HFF-Myc (cell line): ENCODE data around the gene SMYD4.

Source experiments
- DNase-seq: peaks from one replicate; pipeline ENCODE4 v3.0.0-alpha.2; 2011; ENCODE audit warnings: low read depth; ENCODE audit errors: extremely low read depth
- H3K4me3 ChIP-seq: replicated peaks from 2 replicates; pipeline ENCODE4 v1.5.1; 2011; ENCODE audit warnings: low read depth, mild to moderate bottlenecking, control low read depth, low read length
- CTCF ChIP-seq: IDR thresholded peaks from 2 replicates; pipeline ENCODE4 v1.5.1; 2012; ENCODE audit warnings: mild to moderate bottlenecking, low read depth, low read length, control low read depth; ENCODE audit errors: missing control alignments

The SMYD4 gene

DNA sequence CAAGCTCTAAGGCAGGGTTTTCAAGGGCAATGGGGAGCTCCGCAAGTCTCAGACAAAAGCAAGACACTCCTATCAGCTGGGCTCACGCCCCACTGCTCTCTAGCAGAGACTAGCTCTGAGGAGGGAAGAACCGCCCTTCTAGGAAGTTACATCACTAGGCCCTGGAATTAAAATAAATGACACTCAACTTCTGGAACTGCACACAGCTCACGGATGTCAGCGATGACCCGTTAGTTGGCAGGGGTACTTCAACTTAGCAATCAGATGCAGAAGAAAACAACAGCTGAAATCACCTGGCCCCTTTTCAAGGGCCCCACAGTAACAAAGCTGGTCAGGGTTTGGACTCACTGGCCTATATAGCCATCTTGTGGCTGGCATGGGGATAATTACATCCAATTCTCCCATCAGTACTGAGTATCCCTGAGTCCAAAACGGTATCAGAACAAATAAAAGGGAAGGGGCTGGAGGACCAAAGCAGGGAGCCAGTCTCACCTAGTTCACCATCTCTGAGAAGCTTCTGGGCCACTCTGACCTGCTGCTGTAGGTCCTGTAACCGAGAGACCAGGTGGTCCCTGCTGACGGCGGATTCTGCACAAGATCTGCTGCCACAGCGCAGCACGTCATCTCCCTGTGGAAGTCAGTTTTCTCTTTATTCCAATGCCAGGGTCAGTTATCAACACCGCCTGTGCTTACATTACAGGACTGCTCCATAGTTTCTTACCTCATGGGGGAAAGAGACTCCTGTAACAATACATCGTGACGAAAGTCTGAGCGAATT lies 45.7 kb downstream of the SMYD4 start:
- TF ChIP-seq CTCF, result peak; percentile 74
- DNase-seq, result peak; percentile 52

GRCh38 chr17:1783271-1783670 lies 46.4 kb downstream of the SMYD4 start:
- no peak for DNase-seq
- H3K4me3 ChIP-seq, result no peak overlapping the region
- TF ChIP-seq CTCF, result no peak

More for the DNA sequence above, 45.7 kb downstream of the SMYD4 start:
- no peak overlapping the region for H3K4me3 ChIP-seq

GRCh38 chr17:1782171-1782567 lies 47.5 kb downstream of the SMYD4 start:
- no peak overlapping the region for H3K4me3 ChIP-seq
- TF ChIP-seq CTCF, result no peak

GRCh38 chr17:1779571-1780131 lies 50.1 kb downstream of the SMYD4 start:
- H3K4me3 ChIP-seq, result no peak overlapping the region
- TF ChIP-seq CTCF, result no peak
- DNase-seq, result peak; percentile 97

More at GRCh38 chr17:1782171-1782567, 47.5 kb downstream of the SMYD4 start:
- DNase-seq, result no peak

DNA sequence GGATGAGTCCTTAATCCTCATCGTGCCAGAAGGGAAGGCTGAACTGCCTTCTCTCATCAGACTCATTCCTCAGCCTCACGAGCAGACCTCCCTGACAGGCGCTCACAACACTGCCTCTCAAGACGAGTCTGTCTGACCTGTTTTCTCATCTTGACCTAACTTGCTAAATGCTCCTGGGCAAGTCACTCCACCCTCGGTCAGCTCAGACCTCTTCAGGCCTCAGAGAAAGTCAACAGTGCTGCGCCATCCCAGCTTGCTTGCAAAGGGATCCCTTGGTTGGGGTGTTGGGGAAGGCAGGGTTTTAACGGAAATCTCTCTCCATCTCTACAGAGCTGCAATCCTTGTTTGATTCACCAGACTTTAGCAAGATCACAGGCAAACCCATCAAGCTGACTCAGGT lies 52.8 kb downstream of the SMYD4 start:
- no peak for TF ChIP-seq CTCF
- no peak for DNase-seq
- no peak overlapping the region for H3K4me3 ChIP-seq

DNA sequence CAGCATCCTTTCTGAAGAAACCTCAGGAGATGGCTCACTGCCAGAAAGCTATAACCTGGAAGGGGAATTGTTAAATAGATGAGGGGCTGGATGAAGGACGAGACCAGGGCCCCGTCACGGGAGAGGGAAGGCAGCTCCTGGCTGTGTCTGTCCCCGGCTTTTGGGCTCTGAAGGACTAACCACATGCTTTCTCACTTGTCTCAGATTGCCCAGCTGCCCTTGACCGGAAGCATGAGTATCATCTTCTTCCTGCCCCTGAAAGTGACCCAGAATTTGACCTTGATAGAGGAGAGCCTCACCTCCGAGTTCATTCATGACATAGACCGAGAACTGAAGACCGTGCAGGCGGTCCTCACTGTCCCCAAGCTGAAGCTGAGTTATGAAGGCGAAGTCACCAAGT lies 53.4 kb downstream of the SMYD4 start:
- no peak overlapping the region for H3K4me3 ChIP-seq
- no peak for DNase-seq
- TF ChIP-seq CTCF, result no peak
